SK-N-SH (cell line): Measurements from ENCODE around the gene SURF6. TPM values are rescaled to one million over a fixed set of nuclear protein-coding genes. Genes with fewer than 3 reads are reported as not detected.
A peak's percentile ranks its signal among the peaks of the same experiment; 100 is the strongest.

Experiments used
- CTCF ChIA-PET: fragments of 300-600, 350-600 bp; formaldehyde crosslinking; extraction: SDS; loops from one replicate; lab custom pipeline; 2021; lab: Yijun Ruan, JAX
- POLR2A ChIA-PET: fragments of 350-600 bp; sonication (Branson Sonifier 250); formaldehyde crosslinking; extraction: SDS; loops from one replicate; lab custom pipeline; 2020; ENCODE audit warnings: antibody characterized with exemption, inconsistent platforms; lab: Yijun Ruan, JAX
- DNase-seq: peaks from one replicate; pipeline ENCODE4 v3.0.0; 2012
- H2AFZ ChIP-seq: fragments of 200-600 bp; sonication (generic); 2 replicates; pipeline ENCODE4 v1.8.1; 2016; ENCODE audit warnings: antibody characterized with exemption, mild to moderate bottlenecking, low read depth
- H3F3A ChIP-seq: fragments of 200-600 bp; sonication (generic); replicated peaks from 2 replicates; pipeline ENCODE3; 2016; ENCODE audit warnings: antibody characterized with exemption, mild to moderate bottlenecking; ENCODE audit not compliant: insufficient read depth
- H3K27ac ChIP-seq, 2 experiments: fragments of 200-500 bp in 1 of 2; fragments of 200-600 bp in 1 of 2; sonication (Bioruptor generic) in 1 of 2; sonication (generic), shearing (Covaris generic) in 1 of 2; 2 replicates each; pipeline versions ENCODE4 v1.5.1 to v1.6.1; 2014 to 2016; ENCODE audit warnings: low read depth in 2 of 2, inconsistent platforms in 1 of 2, low read length in 1 of 2, mild to moderate bottlenecking in 1 of 2, mixed read lengths in 1 of 2
- H3K27me3 ChIP-seq: fragments of 200-600 bp; sonication (generic), shearing (Covaris generic); 2 replicates; pipeline ENCODE4 v1.6.1; 2016; ENCODE audit warnings: mixed run types; ENCODE audit not compliant: insufficient read depth
- H3K36me3 ChIP-seq, 2 experiments: fragments of 200-500 bp in 1 of 2; fragments of 200-600 bp in 1 of 2; sonication (Bioruptor generic) in 1 of 2; sonication (generic) in 1 of 2; replicated peaks in 1 of 2; 2 replicates each; pipeline versions ENCODE3 to v1.5.1; 2014 to 2016; ENCODE audit warnings: low read length in 1 of 2, mild to moderate bottlenecking in 1 of 2; ENCODE audit not compliant: insufficient read depth in 2 of 2, control insufficient read depth in 1 of 2
- H3K4me1 ChIP-seq, 2 experiments: fragments of 200-500 bp in 1 of 2; fragments of 200-600 bp in 1 of 2; sonication (Bioruptor generic) in 1 of 2; sonication (generic), shearing (Covaris generic) in 1 of 2; 2 replicates each; pipeline versions ENCODE4 v1.5.1 to v1.6.1; 2014 to 2016; ENCODE audit warnings: low read depth in 1 of 2, low read length in 1 of 2, mixed run types in 1 of 2; ENCODE audit not compliant: insufficient read depth in 2 of 2, control insufficient read depth in 1 of 2
- H3K4me2 ChIP-seq: fragments of 200-600 bp; sonication (generic), shearing (Covaris generic); 2 replicates; pipeline ENCODE4 v1.6.1; 2017; ENCODE audit warnings: mixed run types
- H3K4me3 ChIP-seq, 2 experiments: fragments of 200-500 bp in 1 of 2; fragments of 200-600 bp in 1 of 2; sonication (Bioruptor generic) in 1 of 2; sonication (generic), shearing (Covaris generic) in 1 of 2; 2 replicates each; pipeline versions ENCODE4 v1.5.1 to v1.8.1; 2014 to 2016; ENCODE audit warnings: low read depth in 2 of 2, inconsistent platforms in 1 of 2, low read length in 1 of 2, mild to moderate bottlenecking in 1 of 2, mixed read lengths in 1 of 2, moderate library complexity in 1 of 2
- H3K79me2 ChIP-seq: fragments of 200-600 bp; sonication (generic); 2 replicates; pipeline ENCODE4 v1.8.1; 2017; ENCODE audit warnings: mild to moderate bottlenecking; ENCODE audit not compliant: insufficient read depth
- H3K9ac ChIP-seq: fragments of 200-600 bp; sonication (generic); 2 replicates; pipeline ENCODE4 v1.6.1; 2017; ENCODE audit warnings: mixed run types
- H3K9me2 ChIP-seq: fragments of 200-600 bp; sonication (generic); 2 replicates; pipeline ENCODE4 v1.6.1; 2017; ENCODE audit warnings: mixed run types
- H3K9me3 ChIP-seq: fragments of 200-600 bp; sonication (generic); 2 replicates; pipeline ENCODE4 v1.6.1; 2017; ENCODE audit warnings: mixed run types, mild to moderate bottlenecking, moderate library complexity
- H4K20me1 ChIP-seq: fragments of 200-600 bp; sonication (generic); 2 replicates; pipeline ENCODE4 v1.6.1; 2017; ENCODE audit warnings: mild to moderate bottlenecking, mixed run types; ENCODE audit not compliant: insufficient read depth
- EP300 ChIP-seq, 2 experiments: IDR thresholded peaks; 2 replicates each; pipeline versions ENCODE4 v1.4.0 to v1.6.1; 2012; ENCODE audit warnings: borderline replicate concordance in 1 of 2, low read depth in 1 of 2, low read length in 1 of 2
- EZH2phosphoT487 ChIP-seq: fragments of 200-600 bp; sonication (generic); IDR thresholded peaks from 2 replicates; pipeline ENCODE4 v1.6.1; 2017; ENCODE audit warnings: low read depth, mixed run types, mild to moderate bottlenecking, antibody characterized with exemption, moderate library complexity, borderline replicate concordance
- FOSL2 ChIP-seq: IDR thresholded peaks from 2 replicates; pipeline ENCODE4 v1.4.0; 2012; ENCODE audit warnings: low read depth, mild to moderate bottlenecking, moderate library complexity, borderline replicate concordance
- FOXM1 ChIP-seq: IDR thresholded peaks from 2 replicates; pipeline ENCODE4 v1.4.0; 2012; ENCODE audit warnings: low read depth, mild to moderate bottlenecking
- GABPA ChIP-seq: IDR thresholded peaks from 2 replicates; pipeline ENCODE4 v1.4.0; 2012; ENCODE audit warnings: low read depth, mild to moderate bottlenecking
- GATA2 ChIP-seq: sonication (generic); formaldehyde crosslinking; IDR thresholded peaks from 2 replicates; pipeline ENCODE4 v1.5.0; 2020; ENCODE audit warnings: mild to moderate bottlenecking, missing genetic modification reagents
- JUND ChIP-seq: IDR thresholded peaks from 2 replicates; pipeline ENCODE4 v1.4.0; 2012
- MEF2A ChIP-seq: IDR thresholded peaks from 2 replicates; pipeline ENCODE4 v1.4.0; 2012; ENCODE audit warnings: low read depth, borderline replicate concordance
- NFIC ChIP-seq: IDR thresholded peaks from 2 replicates; pipeline ENCODE4 v1.4.0; 2012; ENCODE audit warnings: borderline replicate concordance
- NRF1 ChIP-seq: IDR thresholded peaks from 2 replicates; pipeline ENCODE4 v1.6.1; 2012; ENCODE audit warnings: low read depth, mild to moderate bottlenecking, low read length
- POLR2AphosphoS5 ChIP-seq: IDR thresholded peaks from 2 replicates; pipeline ENCODE4 v1.6.1; 2012; ENCODE audit warnings: low read depth, low read length
- REST ChIP-seq: IDR thresholded peaks from 2 replicates; pipeline ENCODE4 v1.6.1; 2012; ENCODE audit warnings: mild to moderate bottlenecking, low read depth, low read length, moderate library complexity
- RXRA ChIP-seq: IDR thresholded peaks from 2 replicates; pipeline ENCODE4 v1.4.0; 2012; ENCODE audit warnings: low read depth, mild to moderate bottlenecking, borderline replicate concordance
- SMC3 ChIP-seq: IDR thresholded peaks from 2 replicates; pipeline ENCODE4 v1.6.1; 2012; ENCODE audit warnings: low read depth, low read length, improper control_type of control experiment
- TCF12 ChIP-seq: IDR thresholded peaks from 2 replicates; pipeline ENCODE4 v1.4.0; 2012
- TEAD4 ChIP-seq: IDR thresholded peaks from 2 replicates; pipeline ENCODE4 v1.4.0; 2012; ENCODE audit warnings: mild to moderate bottlenecking, borderline replicate concordance; ENCODE audit not compliant: insufficient read depth
- WGBS: methylation state at CpG from one replicate; pipeline ENCODE4 v1.1.6; 2017; ENCODE audit warnings: low lambda C conversion rate; 5-methylcytosine and 5-hydroxymethylcytosine counted together
- polyA plus RNA-seq, 3 experiments: library from polyadenylated mRNA; depleted of rRNA; stranded (reverse); fragments of >200 nt; gene quantifications; 2 replicates each; pipeline ENCODE4 v1.2.3, GENCODE V29; 2012
- TF ChIP-seq, protein P1 (sequence below): IDR thresholded peaks from 2 replicates; pipeline ENCODE4; 2012
- TF ChIP-seq, protein P2 (sequence below): fragments of 200-600 bp; sonication (generic); IDR thresholded peaks from 2 replicates; pipeline ENCODE4 v1.6.1; 2017; ENCODE audit warnings: antibody characterized with exemption, mild to moderate bottlenecking, moderate library complexity
- TF ChIP-seq, protein P3 (sequence below): fragments of 150-350 bp; IDR thresholded peaks from 2 replicates; pipeline ENCODE4 v1.6.1; 2016; ENCODE audit warnings: mild to moderate bottlenecking, low read depth, low read length

The SURF6 gene
- polyA plus RNA-seq, 1 of the 3 experiments (the other 2 are of a cell fraction): 44.5 TPM

- TF ChIP-seq NRF1 (no peak), POLR2AphosphoS5 (no peak), FOXM1 (no peak)
- TF ChIP-seq, protein P1, sequence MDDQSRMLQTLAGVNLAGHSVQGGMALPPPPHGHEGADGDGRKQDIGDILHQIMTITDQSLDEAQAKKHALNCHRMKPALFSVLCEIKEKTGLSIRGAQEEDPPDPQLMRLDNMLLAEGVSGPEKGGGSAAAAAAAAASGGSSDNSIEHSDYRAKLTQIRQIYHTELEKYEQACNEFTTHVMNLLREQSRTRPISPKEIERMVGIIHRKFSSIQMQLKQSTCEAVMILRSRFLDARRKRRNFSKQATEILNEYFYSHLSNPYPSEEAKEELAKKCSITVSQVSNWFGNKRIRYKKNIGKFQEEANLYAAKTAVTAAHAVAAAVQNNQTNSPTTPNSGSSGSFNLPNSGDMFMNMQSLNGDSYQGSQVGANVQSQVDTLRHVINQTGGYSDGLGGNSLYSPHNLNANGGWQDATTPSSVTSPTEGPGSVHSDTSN: no peak
These were observed 8.1 kb upstream of the SURF6 start (continued) for GRCh38 chr9:133344071-133344470.

- Histone ChIP-seq H3K4me3 (no peak overlapping the region), H4K20me1 (peaks cover 9% of the 10 kb centered on the region; the same call in 1 of the 2 replicates), H3K27me3 (no peaks in the 10 kb centered on the region), H3K36me3 (peaks cover 20 to 68% of the 10 kb centered on the region in 2 experiments), H3F3A (no peaks in the 10 kb centered on the region), H3K4me2 (no peak overlapping the region), H3K9me2 (no peaks in the 10 kb centered on the region), H3K4me1 (peaks cover 0 to 11% of the 10 kb centered on the region in 2 experiments; a peak in 1 of 4 replicates), H2AFZ (no peak overlapping the region), H3K9me3 (no peaks in the 10 kb centered on the region), H3K79me2 (peaks cover 23% of the 10 kb centered on the region), H3K9ac (no peak overlapping the region), H3K27ac (no peak overlapping the region)
- no peak for TF ChIP-seq FOXM1
- TF ChIP-seq, protein P2, sequence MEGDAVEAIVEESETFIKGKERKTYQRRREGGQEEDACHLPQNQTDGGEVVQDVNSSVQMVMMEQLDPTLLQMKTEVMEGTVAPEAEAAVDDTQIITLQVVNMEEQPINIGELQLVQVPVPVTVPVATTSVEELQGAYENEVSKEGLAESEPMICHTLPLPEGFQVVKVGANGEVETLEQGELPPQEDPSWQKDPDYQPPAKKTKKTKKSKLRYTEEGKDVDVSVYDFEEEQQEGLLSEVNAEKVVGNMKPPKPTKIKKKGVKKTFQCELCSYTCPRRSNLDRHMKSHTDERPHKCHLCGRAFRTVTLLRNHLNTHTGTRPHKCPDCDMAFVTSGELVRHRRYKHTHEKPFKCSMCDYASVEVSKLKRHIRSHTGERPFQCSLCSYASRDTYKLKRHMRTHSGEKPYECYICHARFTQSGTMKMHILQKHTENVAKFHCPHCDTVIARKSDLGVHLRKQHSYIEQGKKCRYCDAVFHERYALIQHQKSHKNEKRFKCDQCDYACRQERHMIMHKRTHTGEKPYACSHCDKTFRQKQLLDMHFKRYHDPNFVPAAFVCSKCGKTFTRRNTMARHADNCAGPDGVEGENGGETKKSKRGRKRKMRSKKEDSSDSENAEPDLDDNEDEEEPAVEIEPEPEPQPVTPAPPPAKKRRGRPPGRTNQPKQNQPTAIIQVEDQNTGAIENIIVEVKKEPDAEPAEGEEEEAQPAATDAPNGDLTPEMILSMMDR: peak; percentile 33
- ChIA-PET POLR2A (interaction anchor here (0.6 kb wide), 1 partner anchor 77 kb away, joined by 4 read pairs; no protein-coding TSS in a partner anchor), CTCF (interaction anchor here (0.7 to 2.1 kb wide), 9 partner anchors 9 to 161 kb away, joined by 4 to 10 read pairs (median 4); no protein-coding TSS in a partner anchor)
- WGBS: 93% methylated on average over 7 of the region's 11 CpGs
- DNase-seq: peak; percentile 57
These were observed 6.6 kb upstream of the SURF6 start for GRCh38 chr9:133342570-133342969.

DNA sequence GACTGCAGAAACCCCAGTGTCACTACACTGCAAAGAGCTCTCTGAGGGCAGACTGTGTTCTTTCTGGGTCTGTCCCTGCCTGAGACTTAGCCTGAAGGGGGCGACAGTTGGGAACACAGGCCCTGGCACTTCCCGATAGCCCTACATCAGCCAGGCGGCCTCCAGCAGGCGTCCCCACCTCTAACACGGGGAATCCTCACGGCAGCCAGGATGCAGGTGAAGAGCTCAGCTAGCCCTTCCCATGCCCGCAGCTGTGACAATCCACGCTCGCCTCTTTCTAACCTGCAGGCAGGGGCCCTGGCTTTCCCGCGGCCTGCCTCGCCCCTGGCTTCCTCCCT is 6.0 kb upstream of the SURF6 start:
- 93% methylated on average over 9 of the region's 12 CpGs for WGBS
- H3K36me3 ChIP-seq: peaks cover 20 to 68% of the 10 kb centered on the region in 2 experiments
- H3F3A ChIP-seq: peaks cover 5% of the 10 kb centered on the region
- no peak overlapping the region for H2AFZ ChIP-seq
- no peaks in the 10 kb centered on the region for H3K9me3 ChIP-seq
- H3K79me2 ChIP-seq: peaks cover 18% of the 10 kb centered on the region
- no peak overlapping the region for H3K4me2 ChIP-seq
- H3K9ac ChIP-seq: no peak overlapping the region
- CTCF ChIA-PET: interaction anchor here (0.6 to 2.1 kb wide), 5 partner anchors 9 to 161 kb away, joined by 3 to 10 read pairs (median 4); no protein-coding TSS in a partner anchor
- peaks cover 9% of the 10 kb centered on the region; the same call in 1 of the 2 replicates for H4K20me1 ChIP-seq
- no peak overlapping the region for H3K4me3 ChIP-seq
- H3K4me1 ChIP-seq: peaks cover 0 to 11% of the 10 kb centered on the region in 2 experiments; a peak in 1 of 4 replicates
- H3K27me3 ChIP-seq: no peaks in the 10 kb centered on the region
- POLR2A ChIA-PET: no interaction called here
- H3K27ac ChIP-seq: no peak overlapping the region
- peak; percentile 44 for DNase-seq
- H3K9me2 ChIP-seq: no peaks in the 10 kb centered on the region
- TF ChIP-seq EZH2phosphoT487: no peak
- TF ChIP-seq JUND: no peak
- no peak for TF ChIP-seq SMC3
- TF ChIP-seq GATA2 (CRISPR knock-in tag): no peak
- no peak for TF ChIP-seq TEAD4
- TF ChIP-seq RXRA: no peak
- TF ChIP-seq, protein P3, sequence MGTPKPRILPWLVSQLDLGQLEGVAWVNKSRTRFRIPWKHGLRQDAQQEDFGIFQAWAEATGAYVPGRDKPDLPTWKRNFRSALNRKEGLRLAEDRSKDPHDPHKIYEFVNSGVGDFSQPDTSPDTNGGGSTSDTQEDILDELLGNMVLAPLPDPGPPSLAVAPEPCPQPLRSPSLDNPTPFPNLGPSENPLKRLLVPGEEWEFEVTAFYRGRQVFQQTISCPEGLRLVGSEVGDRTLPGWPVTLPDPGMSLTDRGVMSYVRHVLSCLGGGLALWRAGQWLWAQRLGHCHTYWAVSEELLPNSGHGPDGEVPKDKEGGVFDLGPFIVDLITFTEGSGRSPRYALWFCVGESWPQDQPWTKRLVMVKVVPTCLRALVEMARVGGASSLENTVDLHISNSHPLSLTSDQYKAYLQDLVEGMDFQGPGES: no peak
- no peak for TF ChIP-seq GABPA
- no peak for TF ChIP-seq TCF12
- no peak for TF ChIP-seq NRF1
- TF ChIP-seq MEF2A: no peak
- no peak for TF ChIP-seq REST
- no peak for TF ChIP-seq NFIC
- TF ChIP-seq FOSL2: no peak
- no peak for TF ChIP-seq EP300 (IDR thresholded peaks at IDR 0.05; ENCODE audit: borderline replicate concordance in 1 of 2, low read depth in 1 of 2, low read length in 1 of 2)
